ENCODE results near the gene DHDDS.

DNA sequence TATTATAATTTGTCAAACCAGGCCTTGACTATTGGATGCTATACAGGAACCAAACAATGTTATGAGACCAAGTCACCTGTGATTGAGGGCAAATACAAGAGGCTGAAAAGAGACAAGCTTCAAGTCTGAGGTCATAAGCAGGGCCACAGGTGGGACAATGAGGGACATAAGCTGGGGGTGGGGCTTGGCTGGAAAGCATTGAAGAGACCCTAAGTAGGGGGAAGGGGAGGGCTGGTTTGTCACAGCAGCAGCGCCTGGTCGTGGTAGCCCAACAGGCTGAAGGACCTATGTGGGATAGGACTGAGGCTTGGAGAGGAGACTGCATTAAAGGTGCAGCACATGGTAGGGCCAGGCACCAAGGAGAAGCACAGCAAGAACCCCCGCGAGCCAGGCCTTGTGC is 58.0 kb downstream of the DHDDS start:
- TF ChIP-seq, protein P1, sequence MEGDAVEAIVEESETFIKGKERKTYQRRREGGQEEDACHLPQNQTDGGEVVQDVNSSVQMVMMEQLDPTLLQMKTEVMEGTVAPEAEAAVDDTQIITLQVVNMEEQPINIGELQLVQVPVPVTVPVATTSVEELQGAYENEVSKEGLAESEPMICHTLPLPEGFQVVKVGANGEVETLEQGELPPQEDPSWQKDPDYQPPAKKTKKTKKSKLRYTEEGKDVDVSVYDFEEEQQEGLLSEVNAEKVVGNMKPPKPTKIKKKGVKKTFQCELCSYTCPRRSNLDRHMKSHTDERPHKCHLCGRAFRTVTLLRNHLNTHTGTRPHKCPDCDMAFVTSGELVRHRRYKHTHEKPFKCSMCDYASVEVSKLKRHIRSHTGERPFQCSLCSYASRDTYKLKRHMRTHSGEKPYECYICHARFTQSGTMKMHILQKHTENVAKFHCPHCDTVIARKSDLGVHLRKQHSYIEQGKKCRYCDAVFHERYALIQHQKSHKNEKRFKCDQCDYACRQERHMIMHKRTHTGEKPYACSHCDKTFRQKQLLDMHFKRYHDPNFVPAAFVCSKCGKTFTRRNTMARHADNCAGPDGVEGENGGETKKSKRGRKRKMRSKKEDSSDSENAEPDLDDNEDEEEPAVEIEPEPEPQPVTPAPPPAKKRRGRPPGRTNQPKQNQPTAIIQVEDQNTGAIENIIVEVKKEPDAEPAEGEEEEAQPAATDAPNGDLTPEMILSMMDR (IDR thresholded peaks at IDR 0.05; ENCODE audit: insufficient read depth, low read depth, low read length), result no peak
- TF ChIP-seq EZH2 (IDR thresholded peaks at IDR 0.05; ENCODE audit: insufficient read depth, low read length), result no peak

All from astrocyte (in vitro differentiated cells and primary cell).